ENCODE measurements around the gene LRCH4.
"Not testable (repeated sequence)": the region's sequence is repeated elsewhere in the genome, so short reads cannot be mapped to it uniquely, and the experiment has no call there.

Gene LRCH4

GRCh38 chr7:100567031-100567730 lies 18.7 kb downstream of the LRCH4 start:
- no peak for DNase-seq

GRCh38 chr7:100566018-100566531 lies 19.9 kb downstream of the LRCH4 start:
- no peak for DNase-seq

GRCh38 chr7:100565133-100565571 lies 20.8 kb downstream of the LRCH4 start:
- no peak for DNase-seq

GRCh38 chr7:100564405-100564804 lies 21.5 kb downstream of the LRCH4 start:
- DNase-seq = not testable (repeated sequence)

GRCh38 chr7:100563809-100564400 lies 22.0 kb downstream of the LRCH4 start:
- peak; percentile 87 for DNase-seq

- DNase-seq = no peak
These were observed 22.8 kb downstream of the LRCH4 start for GRCh38 chr7:100563100-100563564.

GRCh38 chr7:100562195-100563099 lies 23.5 kb downstream of the LRCH4 start:
- no peak for DNase-seq

- DNase-seq = no peak
These were observed 24.3 kb downstream of the LRCH4 start for GRCh38 chr7:100561491-100562194.

GRCh38 chr7:100559127-100559526 lies 26.8 kb downstream of the LRCH4 start:
- DNase-seq = no peak

- DNase-seq = no peak
These were observed 29.4 kb downstream of the LRCH4 start for GRCh38 chr7:100556541-100556940.

GRCh38 chr7:100555701-100556100 lies 30.2 kb downstream of the LRCH4 start:
- DNase-seq = no peak

GRCh38 chr7:100553032-100553431 lies 32.9 kb downstream of the LRCH4 start:
- no peak for DNase-seq

GRCh38 chr7:100552532-100552931 lies 33.4 kb downstream of the LRCH4 start:
- DNase-seq = no peak

GRCh38 chr7:100548446-100548845 lies 37.5 kb downstream of the LRCH4 start:
- DNase-seq = not testable (repeated sequence)

- DNase-seq = no peak
These were observed 38.1 kb downstream of the LRCH4 start for GRCh38 chr7:100547872-100548271.

- DNase-seq = no peak
These were observed 38.8 kb downstream of the LRCH4 start for GRCh38 chr7:100546926-100547800.

- no peak for DNase-seq
These were observed 39.6 kb downstream of the LRCH4 start for GRCh38 chr7:100546129-100546925.

- peak; percentile 49 for DNase-seq
These were observed 40.4 kb downstream of the LRCH4 start for GRCh38 chr7:100545360-100546128.

GRCh38 chr7:100544967-100545359 lies 41.0 kb downstream of the LRCH4 start:
- no peak for DNase-seq

- no peak for DNase-seq
These were observed 41.5 kb downstream of the LRCH4 start for GRCh38 chr7:100544386-100544785.
